NB4 (cell line): ENCODE results near the gene CEP135.
"Not testable (repeated sequence)": the region's sequence is repeated elsewhere in the genome, so short reads cannot be mapped to it uniquely, and the experiment has no call there.

Source experiments
- DNase-seq: peaks from one replicate; pipeline ENCODE4 v3.0.0; 2010; ENCODE audit warnings: low read depth
- H3K4me3 ChIP-seq: one replicate; pipeline ENCODE4 v1.5.1; 2011; ENCODE audit warnings: mild to moderate bottlenecking, low read depth, low read length, moderate library complexity
- CTCF ChIP-seq: IDR thresholded peaks from one replicate; pipeline ENCODE4 v1.5.1; 2012; ENCODE audit warnings: low read depth, low read length
- MAX ChIP-seq: IDR thresholded peaks from 2 replicates; pipeline ENCODE4 v1.6.1; 2011; ENCODE audit warnings: low read depth, low read length
- MYC ChIP-seq: IDR thresholded peaks from 2 replicates; pipeline ENCODE4 v1.6.1; 2011; ENCODE audit warnings: low read depth, low read length
- POLR2A ChIP-seq: IDR thresholded peaks from 2 replicates; pipeline ENCODE4 v1.6.1; 2011; ENCODE audit warnings: mild to moderate bottlenecking; ENCODE audit not compliant: insufficient read length; ENCODE audit errors: extremely low read depth

CEP135 gene

GRCh38 chr4:55965585-55965984 lies 16.8 kb downstream of the CEP135 start:
- DNase-seq, result no peak
- H3K4me3 ChIP-seq, result no peak overlapping the region
- no peak for TF ChIP-seq POLR2A
- no peak for TF ChIP-seq MYC
- no peak for TF ChIP-seq CTCF
- no peak for TF ChIP-seq MAX

- not testable (repeated sequence) for DNase-seq, H3K4me3 ChIP-seq
Measured at GRCh38 chr4:55966324-55966723, 17.6 kb downstream of the CEP135 start.

- TF ChIP-seq POLR2A (no peak), MYC (no peak), MAX (no peak), CTCF (no peak)
- no peak for DNase-seq
- no peak overlapping the region for H3K4me3 ChIP-seq
Measured at GRCh38 chr4:55967376-55967775, 18.6 kb downstream of the CEP135 start.

GRCh38 chr4:55973650-55974049 lies 24.9 kb downstream of the CEP135 start:
- no peak for TF ChIP-seq POLR2A
- TF ChIP-seq CTCF, result no peak
- no peak for TF ChIP-seq MYC
- no peak for TF ChIP-seq MAX
- DNase-seq, result no peak
- no peak overlapping the region for H3K4me3 ChIP-seq

GRCh38 chr4:55977811-55978210 lies 29.1 kb downstream of the CEP135 start:
- no peak overlapping the region for H3K4me3 ChIP-seq
- no peak for TF ChIP-seq POLR2A
- no peak for TF ChIP-seq CTCF
- TF ChIP-seq MYC, result no peak
- no peak for TF ChIP-seq MAX
- no peak for DNase-seq

GRCh38 chr4:55979562-55979961 lies 30.8 kb downstream of the CEP135 start:
- TF ChIP-seq CTCF, result no peak
- DNase-seq, result no peak
- H3K4me3 ChIP-seq, result no peak overlapping the region

- TF ChIP-seq CTCF, result no peak
- TF ChIP-seq POLR2A, result no peak
- TF ChIP-seq MYC, result no peak
- TF ChIP-seq MAX, result no peak
- DNase-seq, result no peak
- no peak overlapping the region for H3K4me3 ChIP-seq
Measured at GRCh38 chr4:55980725-55981124, 32.0 kb downstream of the CEP135 start.
